SU-DHL-6 (cell line): Measurements from ENCODE around the gene URAD.

Source experiments
- CTCF ChIP-seq: fragments of 200-600 bp; sonication (generic); IDR thresholded peaks from one replicate; pipeline ENCODE4 v1.5.1; 2017; ENCODE audit warnings: antibody characterized with exemption, mild to moderate bottlenecking, low read length, moderate library complexity; ENCODE audit not compliant: insufficient read depth, poor library complexity, severe bottlenecking
- EZH2phosphoT487 ChIP-seq: fragments of 200-600 bp; sonication (generic), shearing (Covaris generic); conservative IDR thresholded peaks from 2 replicates; pipeline ENCODE4 v1.6.1; 2018; ENCODE audit warnings: mild to moderate bottlenecking, antibody characterized with exemption, low read length, moderate library complexity, mixed read lengths

GRCh38 chr13:27968316-27969081 is 20.0 kb downstream of the URAD start:
- no peak for TF ChIP-seq CTCF
- no peak for TF ChIP-seq EZH2phosphoT487
